ENCODE data around the gene JAKMIP1.

DNA sequence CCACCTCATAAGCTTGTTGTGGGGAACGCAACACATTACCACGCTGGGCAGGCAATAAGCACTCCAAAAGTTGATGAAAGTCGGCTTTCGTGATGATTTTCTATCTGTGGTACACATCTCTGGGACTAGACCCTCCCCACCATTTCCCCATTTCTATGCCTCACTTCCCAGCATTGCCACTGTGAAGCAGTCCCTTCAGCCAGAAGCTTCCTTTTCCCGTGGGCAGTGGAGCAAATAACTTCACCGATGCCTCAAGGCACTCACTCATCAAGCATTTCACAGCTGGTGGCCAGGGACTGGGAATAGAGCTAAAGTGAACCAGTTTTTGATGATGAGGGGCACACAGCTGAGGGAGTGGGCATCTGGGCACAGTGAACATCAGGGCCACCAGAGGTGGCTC is 201.0 kb downstream of the JAKMIP1 start:
- TF ChIP-seq POLR2A (IDR thresholded peaks at IDR 0.05; ENCODE audit: low read depth, low read length) (no peak), POU2F2 (IDR thresholded peaks at IDR 0.05; ENCODE audit: low read depth, low read length) (no peak), SPI1 (IDR thresholded peaks at IDR 0.05; ENCODE audit: low read depth, low read length) (no peak)
